ENCODE measurements around the gene TBL1Y. TPM values are rescaled to one million over a fixed set of nuclear protein-coding genes. Genes with fewer than 3 reads are reported as not detected.
A peak's percentile ranks its signal among the peaks of the same experiment; 100 is the strongest.

TBL1Y gene
- polyA plus RNA-seq, 1 donor: 2.8 TPM

GRCh38 chrY:7110086-7110485 is 199.6 kb downstream of the TBL1Y start:
- Histone ChIP-seq H3K4me3 (ENCODE audit: low read length) (no peak overlapping the region), H3K4me1 (ENCODE audit: control insufficient read depth, insufficient read depth, low read length) (no peaks in the 10 kb centered on the region), H3K9me3 (ENCODE audit: control insufficient read depth, low read depth, low read length) (no peaks in the 10 kb centered on the region), H3K27me3 (ENCODE audit: control insufficient read depth, insufficient read depth, low read length) (no peaks in the 10 kb centered on the region), H3K27ac (ENCODE audit: low read length) (no peak overlapping the region), H3K36me3 (ENCODE audit: control insufficient read depth, insufficient read depth, low read length) (no peaks in the 10 kb centered on the region)
- no peak for DNase-seq
- WGBS (ENCODE audit: insufficient coverage, low lambda C conversion rate): no CpG with 5 or more reads among the region's 3 CpGs

- H3K9me3 ChIP-seq (ENCODE audit: control insufficient read depth, low read depth, low read length): no peaks in the 10 kb centered on the region
- H3K27ac ChIP-seq (ENCODE audit: low read length): no peak overlapping the region
- no peaks in the 10 kb centered on the region for H3K36me3 ChIP-seq (ENCODE audit: control insufficient read depth, insufficient read depth, low read length)
- no peak for DNase-seq
- H3K4me3 ChIP-seq (ENCODE audit: low read length): no peak overlapping the region
- no CpG with 5 or more reads among the region's 5 CpGs for WGBS (ENCODE audit: insufficient coverage, low lambda C conversion rate)
- no peaks in the 10 kb centered on the region for H3K4me1 ChIP-seq (ENCODE audit: control insufficient read depth, insufficient read depth, low read length)
- H3K27me3 ChIP-seq (ENCODE audit: control insufficient read depth, insufficient read depth, low read length): no peaks in the 10 kb centered on the region
Observed at GRCh38 chrY:7115871-7116270, 205.4 kb downstream of the TBL1Y start.

GRCh38 chrY:7122202-7122601 is 211.7 kb downstream of the TBL1Y start:
- Histone ChIP-seq H3K27ac (ENCODE audit: low read length) (no peak overlapping the region), H3K4me1 (ENCODE audit: control insufficient read depth, insufficient read depth, low read length) (no peaks in the 10 kb centered on the region), H3K36me3 (ENCODE audit: control insufficient read depth, insufficient read depth, low read length) (no peaks in the 10 kb centered on the region), H3K4me3 (ENCODE audit: low read length) (no peak overlapping the region), H3K27me3 (ENCODE audit: control insufficient read depth, insufficient read depth, low read length) (no peaks in the 10 kb centered on the region), H3K9me3 (ENCODE audit: control insufficient read depth, low read depth, low read length) (no peaks in the 10 kb centered on the region)
- no CpG with 5 or more reads among the region's 4 CpGs for WGBS (ENCODE audit: insufficient coverage, low lambda C conversion rate)
- DNase-seq: no peak

GRCh38 chrY:7125136-7126056 is 214.9 kb downstream of the TBL1Y start:
- Histone ChIP-seq H3K36me3 (ENCODE audit: control insufficient read depth, insufficient read depth, low read length) (no peaks in the 10 kb centered on the region), H3K4me3 (ENCODE audit: low read length) (no peak overlapping the region), H3K4me1 (ENCODE audit: control insufficient read depth, insufficient read depth, low read length) (no peaks in the 10 kb centered on the region), H3K9me3 (ENCODE audit: control insufficient read depth, low read depth, low read length) (no peaks in the 10 kb centered on the region), H3K27ac (ENCODE audit: low read length) (no peak overlapping the region), H3K27me3 (ENCODE audit: control insufficient read depth, insufficient read depth, low read length) (no peaks in the 10 kb centered on the region)
- no CpG with 5 or more reads among the region's 6 CpGs for WGBS (ENCODE audit: insufficient coverage, low lambda C conversion rate)
- peak in 1 of 2 donors; percentile 3 for DNase-seq

GRCh38 chrY:7128211-7128610 is 217.7 kb downstream of the TBL1Y start:
- no peak for DNase-seq
- Histone ChIP-seq H3K27ac (ENCODE audit: low read length) (no peak overlapping the region), H3K27me3 (ENCODE audit: control insufficient read depth, insufficient read depth, low read length) (no peaks in the 10 kb centered on the region), H3K4me1 (ENCODE audit: control insufficient read depth, insufficient read depth, low read length) (no peaks in the 10 kb centered on the region), H3K36me3 (ENCODE audit: control insufficient read depth, insufficient read depth, low read length) (no peaks in the 10 kb centered on the region), H3K9me3 (ENCODE audit: control insufficient read depth, low read depth, low read length) (no peaks in the 10 kb centered on the region), H3K4me3 (ENCODE audit: low read length) (no peak overlapping the region)
- no CpG with 5 or more reads among the region's 3 CpGs for WGBS (ENCODE audit: insufficient coverage, low lambda C conversion rate)

Other genes with a start within 250 kb of the TBL1Y start
- not detected for gene AMELY, start 1.1 kb downstream of the TBL1Y start, polyA plus RNA-seq